ENCODE measurements around the gene JAK1. TPM values are rescaled to one million over a fixed set of nuclear protein-coding genes. Genes with fewer than 3 reads are reported as not detected.

The JAK1 gene
- total RNA-seq, 4 donors from 2014 or later, result 112 to 158 (median 135) TPM

- no peak for DNase-seq (ENCODE audit: extremely low spot score)
- peaks cover 29 to 100% (median 91%) of the 10 kb centered on the region in 4 donors for H3K36me3 ChIP-seq
- H3K27ac ChIP-seq (replicated peaks in 1 of 4), result no peak overlapping the region
- intact Hi-C loops (cut with DNase I), result no loop called here
- TF ChIP-seq POLR2AphosphoS5 (IDR thresholded peaks at IDR 0.05) (no peak), EP300 (IDR thresholded peaks at IDR 0.05) (no peak), POLR2A (IDR thresholded peaks at IDR 0.05; ENCODE audit: low read depth) (no peak)
- TF ChIP-seq, protein P1, sequence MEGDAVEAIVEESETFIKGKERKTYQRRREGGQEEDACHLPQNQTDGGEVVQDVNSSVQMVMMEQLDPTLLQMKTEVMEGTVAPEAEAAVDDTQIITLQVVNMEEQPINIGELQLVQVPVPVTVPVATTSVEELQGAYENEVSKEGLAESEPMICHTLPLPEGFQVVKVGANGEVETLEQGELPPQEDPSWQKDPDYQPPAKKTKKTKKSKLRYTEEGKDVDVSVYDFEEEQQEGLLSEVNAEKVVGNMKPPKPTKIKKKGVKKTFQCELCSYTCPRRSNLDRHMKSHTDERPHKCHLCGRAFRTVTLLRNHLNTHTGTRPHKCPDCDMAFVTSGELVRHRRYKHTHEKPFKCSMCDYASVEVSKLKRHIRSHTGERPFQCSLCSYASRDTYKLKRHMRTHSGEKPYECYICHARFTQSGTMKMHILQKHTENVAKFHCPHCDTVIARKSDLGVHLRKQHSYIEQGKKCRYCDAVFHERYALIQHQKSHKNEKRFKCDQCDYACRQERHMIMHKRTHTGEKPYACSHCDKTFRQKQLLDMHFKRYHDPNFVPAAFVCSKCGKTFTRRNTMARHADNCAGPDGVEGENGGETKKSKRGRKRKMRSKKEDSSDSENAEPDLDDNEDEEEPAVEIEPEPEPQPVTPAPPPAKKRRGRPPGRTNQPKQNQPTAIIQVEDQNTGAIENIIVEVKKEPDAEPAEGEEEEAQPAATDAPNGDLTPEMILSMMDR (IDR thresholded peaks at IDR 0.05), result no peak
- peaks cover 0 to under 1% (median 0%) of the 10 kb centered on the region in 4 donors for H3K4me1 ChIP-seq
- no peaks in the 10 kb centered on the region for H3K9me3 ChIP-seq
- WGBS, result 93% methylated on average over 3 of the region's 3 CpGs
- H3K27me3 ChIP-seq, result no peaks in the 10 kb centered on the region
- H3K4me3 ChIP-seq, result no peak overlapping the region
These were observed 118.2 kb downstream of the JAK1 start for GRCh38 chr1:64848136-64848535.

DNA sequence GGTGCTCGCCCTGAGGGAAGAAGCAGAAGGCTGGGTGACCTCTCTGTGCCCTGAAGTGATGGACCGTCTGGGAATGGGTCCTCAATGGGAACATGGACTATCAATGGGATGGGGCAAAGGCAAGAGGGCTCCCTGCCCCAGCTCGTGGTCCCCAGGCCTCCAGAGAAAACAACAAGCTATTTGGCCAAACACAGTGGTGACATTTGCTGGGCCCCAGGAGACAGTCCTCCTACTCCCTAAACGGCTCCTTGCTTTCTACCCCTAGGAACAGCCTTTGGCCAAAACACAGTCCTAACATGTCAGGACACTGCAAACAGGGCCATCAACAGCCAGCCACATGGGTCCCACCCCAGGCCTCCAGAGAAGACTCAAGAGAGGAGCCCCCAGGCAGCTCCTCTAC, 118.7 kb downstream of the JAK1 start:
- WGBS, result 94% methylated on average over 2 of the region's 4 CpGs
- intact Hi-C loops (cut with DNase I), result no loop called here
- Histone ChIP-seq H3K9me3 (no peaks in the 10 kb centered on the region), H3K4me1 (peaks cover 0 to 5% (median under 1%) of the 10 kb centered on the region in 4 donors), H3K4me3 (no peak overlapping the region), H3K27me3 (no peaks in the 10 kb centered on the region), H3K27ac (replicated peaks in 1 of 4) (no peak overlapping the region), H3K36me3 (peaks cover 29 to 100% (median 89%) of the 10 kb centered on the region in 4 donors)
- no peak for DNase-seq (ENCODE audit: extremely low spot score)
- TF ChIP-seq POLR2A (IDR thresholded peaks at IDR 0.05; ENCODE audit: low read depth), result no peak
- no peak for TF ChIP-seq POLR2AphosphoS5 (IDR thresholded peaks at IDR 0.05)
- no peak for TF ChIP-seq EP300 (IDR thresholded peaks at IDR 0.05)

- H3K36me3 ChIP-seq, result peaks cover 29 to 95% (median 85%) of the 10 kb centered on the region in 4 donors
- H3K4me1 ChIP-seq, result peaks cover 0 to 10% (median 6%) of the 10 kb centered on the region in 4 donors
- intact Hi-C loops (cut with DNase I), result no loop called here
- TF ChIP-seq, protein P1 (IDR thresholded peaks at IDR 0.05), result no peak
- TF ChIP-seq EP300 (IDR thresholded peaks at IDR 0.05), result no peak
- no peak for TF ChIP-seq POLR2AphosphoS5 (IDR thresholded peaks at IDR 0.05)
- TF ChIP-seq POLR2A (IDR thresholded peaks at IDR 0.05; ENCODE audit: low read depth), result no peak
- 97% methylated on average over 10 of the region's 10 CpGs for WGBS
- no peaks in the 10 kb centered on the region for H3K27me3 ChIP-seq
- H3K27ac ChIP-seq (replicated peaks in 1 of 4), result no peak overlapping the region
- no peaks in the 10 kb centered on the region for H3K9me3 ChIP-seq
- DNase-seq (ENCODE audit: extremely low spot score), result no peak
- H3K4me3 ChIP-seq, result no peak overlapping the region
These were observed 119.5 kb downstream of the JAK1 start for GRCh38 chr1:64846573-64847430.

- TF ChIP-seq POLR2AphosphoS5 (IDR thresholded peaks at IDR 0.05) (no peak), POLR2A (IDR thresholded peaks at IDR 0.05; ENCODE audit: low read depth) (no peak), EP300 (IDR thresholded peaks at IDR 0.05) (no peak)
- TF ChIP-seq, protein P1 (IDR thresholded peaks at IDR 0.05), result no peak
- H3K9me3 ChIP-seq, result no peaks in the 10 kb centered on the region
- peaks cover 35 to 94% (median 90%) of the 10 kb centered on the region in 4 donors for H3K36me3 ChIP-seq
- intact Hi-C loops (cut with DNase I), result no loop called here
- no peaks in the 10 kb centered on the region for H3K27me3 ChIP-seq
- no peak overlapping the region for H3K4me3 ChIP-seq
- no peak for DNase-seq (ENCODE audit: extremely low spot score)
- peaks cover 0 to 10% (median 6%) of the 10 kb centered on the region in 4 donors for H3K4me1 ChIP-seq
- H3K27ac ChIP-seq (replicated peaks in 1 of 4), result no peak overlapping the region
- 86% methylated on average over 13 of the region's 13 CpGs for WGBS
These were observed 120.4 kb downstream of the JAK1 start for GRCh38 chr1:64845831-64846425.

DNA sequence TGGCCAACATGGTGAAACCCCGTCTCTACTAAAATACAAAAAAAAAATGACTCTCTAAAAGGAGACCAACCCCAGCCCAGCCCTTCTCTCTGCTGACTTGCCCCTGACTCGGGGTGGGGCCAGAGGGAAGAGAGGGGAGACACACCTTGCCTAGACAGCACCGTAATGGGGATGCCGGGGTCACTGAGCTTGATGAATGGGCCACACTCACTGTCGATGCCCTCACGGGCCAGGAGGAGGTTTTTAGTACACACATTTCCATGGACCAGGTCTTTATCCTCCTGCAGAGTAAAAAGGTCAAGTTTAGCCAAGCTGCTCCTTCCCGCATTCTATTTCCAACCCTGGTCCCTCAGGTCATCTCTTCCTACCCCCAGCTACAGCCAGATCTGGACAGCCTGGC, 121.7 kb downstream of the JAK1 start:
- H3K27me3 ChIP-seq, result no peaks in the 10 kb centered on the region
- peaks cover 40 to 94% (median 90%) of the 10 kb centered on the region in 4 donors for H3K36me3 ChIP-seq
- H3K9me3 ChIP-seq, result no peaks in the 10 kb centered on the region
- intact Hi-C loops (cut with DNase I), result no loop called here
- H3K4me1 ChIP-seq, result peaks cover 0 to 10% (median 6%) of the 10 kb centered on the region in 4 donors
- no peak overlapping the region for H3K4me3 ChIP-seq
- 86% methylated on average over 7 of the region's 7 CpGs for WGBS
- no peak for DNase-seq (ENCODE audit: extremely low spot score)
- no peak overlapping the region for H3K27ac ChIP-seq (replicated peaks in 1 of 4)
- no peak for TF ChIP-seq POLR2AphosphoS5 (IDR thresholded peaks at IDR 0.05)
- no peak for TF ChIP-seq EP300 (IDR thresholded peaks at IDR 0.05)
- TF ChIP-seq, protein P1 (IDR thresholded peaks at IDR 0.05), result no peak
- no peak for TF ChIP-seq POLR2A (IDR thresholded peaks at IDR 0.05; ENCODE audit: low read depth)

All from esophagus muscularis mucosa (tissue), 4 donors.